Liver (tissue), 9 donors: ENCODE data around the gene KCTD16. TPM values are rescaled to one million over a fixed set of nuclear protein-coding genes. Genes with fewer than 3 reads are reported as not detected.
A peak's percentile ranks its signal among the peaks of the same experiment; 100 is the strongest.

Source experiments
- DNase-seq: peaks from one replicate; pipeline ENCODE4 v3.0.0-alpha.2; 2017; ENCODE audit warnings: low spot score
- H3K27ac ChIP-seq, 2 donors: one replicate each; pipeline ENCODE4 v1.7.0; 2013; ENCODE audit warnings: inconsistent platforms in 2 of 2, low read length in 2 of 2, control low read depth in 1 of 2, low read depth in 1 of 2, mild to moderate bottlenecking in 1 of 2
- H3K27me3 ChIP-seq, 4 donors: one replicate each; pipeline versions ENCODE4 v1.6.1 to v1.7.0; 2013; ENCODE audit warnings: low read length in 3 of 4, inconsistent platforms in 1 of 4, mild to moderate bottlenecking in 1 of 4, moderate library complexity in 1 of 4; ENCODE audit not compliant: control insufficient read depth in 4 of 4, insufficient read depth in 4 of 4
- H3K36me3 ChIP-seq, 4 donors: one replicate each; pipeline versions ENCODE4 v1.6.1 to v1.7.0; 2013; ENCODE audit warnings: low read length in 3 of 4, mild to moderate bottlenecking in 3 of 4, low read depth in 1 of 4, moderate library complexity in 1 of 4; ENCODE audit not compliant: control insufficient read depth in 4 of 4, insufficient read depth in 3 of 4
- H3K4me1 ChIP-seq, 4 donors: one replicate each; pipeline versions ENCODE4 v1.6.1 to v1.7.0; 2013; ENCODE audit warnings: low read length in 3 of 4, mild to moderate bottlenecking in 3 of 4, moderate library complexity in 1 of 4; ENCODE audit not compliant: control insufficient read depth in 4 of 4, insufficient read depth in 4 of 4
- H3K4me3 ChIP-seq, 3 donors: one replicate each; pipeline versions ENCODE4 v1.6.1 to v1.7.0; 2013; ENCODE audit warnings: low read length in 3 of 3, control low read depth in 1 of 3, low read depth in 1 of 3, mild to moderate bottlenecking in 1 of 3
- H3K9ac ChIP-seq, 2 donors: one replicate each; pipeline ENCODE4 v1.7.0; 2013; ENCODE audit warnings: low read length in 2 of 2, mild to moderate bottlenecking in 2 of 2, moderate library complexity in 2 of 2, control low read depth in 1 of 2, low read depth in 1 of 2
- H3K9me3 ChIP-seq, 4 donors: one replicate each; pipeline versions ENCODE4 v1.6.1 to v1.7.0; 2013; ENCODE audit warnings: low read length in 3 of 4; ENCODE audit not compliant: control insufficient read depth in 4 of 4
- GABPA ChIP-seq, 2 donors: IDR thresholded peaks in 1 of 2; conservative IDR thresholded peaks in 1 of 2; 2 replicates each; pipeline ENCODE4 v1.6.1; 2016; ENCODE audit warnings: antibody characterized with exemption in 2 of 2, mild to moderate bottlenecking in 1 of 2, moderate library complexity in 1 of 2
- HNF4A ChIP-seq, 2 donors: conservative IDR thresholded peaks; 2 replicates each; pipeline ENCODE4 v1.6.1; 2016; ENCODE audit warnings: antibody characterized with exemption in 2 of 2, mild to moderate bottlenecking in 2 of 2
- HNF4G ChIP-seq: IDR thresholded peaks from 2 replicates; pipeline ENCODE4 v1.6.1; 2016; ENCODE audit warnings: antibody characterized with exemption
- NR2F2 ChIP-seq: IDR thresholded peaks from 2 replicates; pipeline ENCODE4 v1.6.1; 2016; ENCODE audit warnings: antibody characterized with exemption
- RXRA ChIP-seq, 2 donors: IDR thresholded peaks; 2 replicates each; pipeline ENCODE4 v1.6.1; 2017 to 2018; ENCODE audit warnings: antibody characterized with exemption in 2 of 2, mild to moderate bottlenecking in 1 of 2
- SP1 ChIP-seq: IDR thresholded peaks from 2 replicates; pipeline ENCODE4 v1.6.1; 2018; ENCODE audit warnings: antibody characterized with exemption, mild to moderate bottlenecking
- YY1 ChIP-seq: IDR thresholded peaks from 2 replicates; pipeline ENCODE4 v1.6.1; 2016; ENCODE audit warnings: antibody characterized with exemption, mild to moderate bottlenecking
- WGBS: extraction: QIAGEN DNeasy Blood & Tissue Kit; methylation state at CpG from one replicate; pipeline ENCODE4 v1.1.7; 2013; 5-methylcytosine and 5-hydroxymethylcytosine counted together
- polyA plus RNA-seq, 2 donors: library from polyadenylated mRNA; stranded (reverse) in 1 of 2; unstranded in 1 of 2; fragments of 200-250 nt in 1 of 2; fragments of >200 nt in 1 of 2; fragmentation: Nextera tagmentation in 1 of 2; extraction: Ambion mirVana in 1 of 2; gene quantifications; one replicate each; pipeline versions ENCODE4 v1.2.1 to v1.2.3, GENCODE V29; 2013 to 2015
- total RNA-seq, 2 donors: library from RNA; depleted of rRNA; stranded (reverse); fragments of >200 nt; gene quantifications; one replicate each; pipeline ENCODE4 v1.2.3, GENCODE V29; 2014
- TF ChIP-seq, protein P1 (sequence below): IDR thresholded peaks from 2 replicates; pipeline ENCODE4 v1.6.1; 2016; ENCODE audit warnings: antibody characterized with exemption
- TF ChIP-seq, protein P2 (sequence below): IDR thresholded peaks from 2 replicates; pipeline ENCODE4 v1.6.1; 2016; ENCODE audit warnings: antibody characterized with exemption, mild to moderate bottlenecking
- donor health status: healthy.
- donor health status: healthy.
- donor health status: healthy.
- donor health status: healthy.
- donor health status: healthy.

Gene KCTD16
- total and polyA plus RNA-seq, 4 donors, result under 0.01 to 0.05 (median 0.01) TPM; not detected in 1

DNA sequence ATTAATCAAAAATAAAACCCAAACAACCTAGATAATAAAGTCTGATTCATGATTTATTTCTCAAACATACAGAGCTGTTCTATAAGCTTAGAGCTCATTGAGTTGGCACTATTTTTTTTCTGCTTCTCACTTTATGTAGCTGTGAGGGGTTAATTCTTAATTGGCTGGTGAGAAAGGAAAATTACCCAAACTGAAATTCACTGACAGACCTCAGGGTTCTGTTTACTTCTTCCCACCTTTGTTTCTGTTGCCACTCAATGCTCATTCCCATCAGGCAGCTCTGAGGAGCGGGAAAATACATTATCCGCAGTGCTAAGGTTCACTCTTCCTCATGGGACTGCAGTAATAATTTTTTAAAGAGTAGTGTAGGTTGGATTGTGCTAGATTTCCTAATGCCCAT, 139.9 kb downstream of the KCTD16 start (continued):
- TF ChIP-seq, protein P1, sequence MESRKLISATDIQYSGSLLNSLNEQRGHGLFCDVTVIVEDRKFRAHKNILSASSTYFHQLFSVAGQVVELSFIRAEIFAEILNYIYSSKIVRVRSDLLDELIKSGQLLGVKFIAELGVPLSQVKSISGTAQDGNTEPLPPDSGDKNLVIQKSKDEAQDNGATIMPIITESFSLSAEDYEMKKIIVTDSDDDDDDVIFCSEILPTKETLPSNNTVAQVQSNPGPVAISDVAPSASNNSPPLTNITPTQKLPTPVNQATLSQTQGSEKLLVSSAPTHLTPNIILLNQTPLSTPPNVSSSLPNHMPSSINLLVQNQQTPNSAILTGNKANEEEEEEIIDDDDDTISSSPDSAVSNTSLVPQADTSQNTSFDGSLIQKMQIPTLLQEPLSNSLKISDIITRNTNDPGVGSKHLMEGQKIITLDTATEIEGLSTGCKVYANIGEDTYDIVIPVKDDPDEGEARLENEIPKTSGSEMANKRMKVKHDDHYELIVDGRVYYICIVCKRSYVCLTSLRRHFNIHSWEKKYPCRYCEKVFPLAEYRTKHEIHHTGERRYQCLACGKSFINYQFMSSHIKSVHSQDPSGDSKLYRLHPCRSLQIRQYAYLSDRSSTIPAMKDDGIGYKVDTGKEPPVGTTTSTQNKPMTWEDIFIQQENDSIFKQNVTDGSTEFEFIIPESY, result no peak
- TF ChIP-seq RXRA (IDR thresholded peaks at IDR 0.05), result no peak
- no peak for TF ChIP-seq YY1

DNA sequence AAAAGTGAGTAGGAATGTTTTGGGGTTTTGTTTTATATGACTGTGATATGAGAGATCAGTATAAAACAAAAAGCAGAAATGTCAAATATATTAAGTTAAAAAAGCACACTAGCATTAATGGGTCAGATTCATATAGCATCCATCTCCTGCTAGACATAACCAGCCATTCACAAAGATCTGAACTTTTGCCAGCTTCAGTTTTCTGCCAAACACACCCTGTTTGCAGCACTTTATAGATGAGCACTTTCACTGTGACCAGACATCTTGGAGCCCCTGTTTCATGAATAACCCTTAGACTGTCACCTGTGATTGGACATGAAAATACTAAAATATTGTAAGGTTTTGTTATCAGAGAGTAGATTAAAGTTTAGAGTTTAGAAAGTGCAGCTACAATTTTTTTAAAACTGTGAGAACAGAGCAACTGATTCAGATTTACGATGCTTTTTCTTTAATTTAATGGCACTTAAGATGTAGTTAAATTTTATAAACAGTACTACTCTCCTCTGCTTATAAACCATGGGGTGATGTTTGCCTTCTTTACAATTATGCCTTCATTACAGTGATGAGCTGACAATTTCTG, 142.6 kb downstream of the KCTD16 start:
- peaks cover 0 to 8% (median 3%) of the 10 kb centered on the region in 4 donors for H3K4me1 ChIP-seq
- no peak for DNase-seq
- H3K9me3 ChIP-seq, result no peaks in the 10 kb centered on the region
- no peaks in the 10 kb centered on the region for H3K36me3 ChIP-seq
- H3K9ac ChIP-seq, result no peak overlapping the region
- no peaks in the 10 kb centered on the region for H3K27me3 ChIP-seq
- 83% methylated on average over 1 of the region's 1 CpG for WGBS
- H3K4me3 ChIP-seq, result no peak overlapping the region
- TF ChIP-seq NR2F2 (no peak), SP1 (no peak)
- TF ChIP-seq, protein P2, sequence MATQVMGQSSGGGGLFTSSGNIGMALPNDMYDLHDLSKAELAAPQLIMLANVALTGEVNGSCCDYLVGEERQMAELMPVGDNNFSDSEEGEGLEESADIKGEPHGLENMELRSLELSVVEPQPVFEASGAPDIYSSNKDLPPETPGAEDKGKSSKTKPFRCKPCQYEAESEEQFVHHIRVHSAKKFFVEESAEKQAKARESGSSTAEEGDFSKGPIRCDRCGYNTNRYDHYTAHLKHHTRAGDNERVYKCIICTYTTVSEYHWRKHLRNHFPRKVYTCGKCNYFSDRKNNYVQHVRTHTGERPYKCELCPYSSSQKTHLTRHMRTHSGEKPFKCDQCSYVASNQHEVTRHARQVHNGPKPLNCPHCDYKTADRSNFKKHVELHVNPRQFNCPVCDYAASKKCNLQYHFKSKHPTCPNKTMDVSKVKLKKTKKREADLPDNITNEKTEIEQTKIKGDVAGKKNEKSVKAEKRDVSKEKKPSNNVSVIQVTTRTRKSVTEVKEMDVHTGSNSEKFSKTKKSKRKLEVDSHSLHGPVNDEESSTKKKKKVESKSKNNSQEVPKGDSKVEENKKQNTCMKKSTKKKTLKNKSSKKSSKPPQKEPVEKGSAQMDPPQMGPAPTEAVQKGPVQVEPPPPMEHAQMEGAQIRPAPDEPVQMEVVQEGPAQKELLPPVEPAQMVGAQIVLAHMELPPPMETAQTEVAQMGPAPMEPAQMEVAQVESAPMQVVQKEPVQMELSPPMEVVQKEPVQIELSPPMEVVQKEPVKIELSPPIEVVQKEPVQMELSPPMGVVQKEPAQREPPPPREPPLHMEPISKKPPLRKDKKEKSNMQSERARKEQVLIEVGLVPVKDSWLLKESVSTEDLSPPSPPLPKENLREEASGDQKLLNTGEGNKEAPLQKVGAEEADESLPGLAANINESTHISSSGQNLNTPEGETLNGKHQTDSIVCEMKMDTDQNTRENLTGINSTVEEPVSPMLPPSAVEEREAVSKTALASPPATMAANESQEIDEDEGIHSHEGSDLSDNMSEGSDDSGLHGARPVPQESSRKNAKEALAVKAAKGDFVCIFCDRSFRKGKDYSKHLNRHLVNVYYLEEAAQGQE, result no peak
- no peak overlapping the region for H3K27ac ChIP-seq

DNA sequence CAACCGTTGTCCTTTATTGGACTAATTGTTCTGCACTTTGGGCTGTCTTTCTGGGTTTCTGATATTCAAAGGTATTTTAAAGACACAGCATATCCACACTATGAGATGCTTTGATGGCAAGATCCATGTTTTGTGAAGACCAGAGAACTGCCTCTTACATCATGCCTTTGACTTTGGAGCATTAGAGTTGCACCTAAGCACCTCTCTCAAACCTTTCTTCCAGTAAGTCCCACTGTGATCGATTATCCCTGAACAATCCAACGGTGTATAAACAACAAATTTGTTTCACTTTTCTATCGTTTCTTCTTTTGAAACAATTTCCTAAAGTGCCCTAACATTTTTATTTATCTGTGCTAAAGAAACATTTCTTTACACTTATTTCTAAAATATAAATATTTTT, 144.4 kb downstream of the KCTD16 start:
- no peaks in the 10 kb centered on the region for H3K9me3 ChIP-seq
- H3K27ac ChIP-seq, result no peak overlapping the region
- TF ChIP-seq HNF4G (no peak), RXRA (IDR thresholded peaks at IDR 0.05) (peak in 1 of 2 donors; percentile 4), GABPA (IDR thresholded peaks at IDR 0.05 in 1 of 2, conservative IDR thresholded peaks at IDR 0.05 in 1 of 2) (no peak), YY1 (peak; percentile 26), HNF4A (conservative IDR thresholded peaks at IDR 0.05) (peak; percentile 47 to 49)
- no peaks in the 10 kb centered on the region for H3K27me3 ChIP-seq
- DNase-seq, result no peak
- no peak overlapping the region for H3K4me3 ChIP-seq
- 43% methylated on average over 4 of the region's 4 CpGs for WGBS
- H3K4me1 ChIP-seq, result peaks cover 0 to 8% (median 3%) of the 10 kb centered on the region in 4 donors
- no peaks in the 10 kb centered on the region for H3K36me3 ChIP-seq
- H3K9ac ChIP-seq, result no peak overlapping the region
